ENCODE results near the gene ANTXR1. TPM values are rescaled to one million over a fixed set of nuclear protein-coding genes. Genes with fewer than 3 reads are reported as not detected.

ANTXR1 gene
- total RNA-seq, 2 donors from 2014 or later = 48.3 to 54.5 TPM

- Histone ChIP-seq H3K4me3 (ENCODE audit: low read length) (no peak overlapping the region), H3K27ac (ENCODE audit: low read depth, low read length) (no peak overlapping the region), H3K9me3 (ENCODE audit: control insufficient read depth, low read length) (peaks cover 8% of the 10 kb centered on the region), H3K9ac (ENCODE audit: extremely low read depth, low read length, poor library complexity, severe bottlenecking) (no peak overlapping the region), H3K4me1 (ENCODE audit: control insufficient read depth, insufficient read depth, low read length) (peaks cover under 1% of the 10 kb centered on the region), H3K27me3 (ENCODE audit: control insufficient read depth, insufficient read depth, low read length, poor library complexity, severe bottlenecking) (peaks cover 6% of the 10 kb centered on the region), H3K36me3 (ENCODE audit: control insufficient read depth, insufficient read depth, low read length) (no peaks in the 10 kb centered on the region)
- no peak overlapping the region for H3K27ac Mint-ChIP-seq
- no peak overlapping the region for H3K4me3 Mint-ChIP-seq
- WGBS, 2 experiments (ENCODE audit: insufficient coverage in 1 of 2, insufficient read length in 1 of 2) = 88 to 94% methylated on average over 3 to 4 of the region's 4 CpGs
- H3K36me3 Mint-ChIP-seq (ENCODE audit: low read depth) = peaks cover 23% of the 10 kb centered on the region
- no peak for TF ChIP-seq CTCF (conservative IDR thresholded peaks at IDR 0.05)
- peaks cover 9% of the 10 kb centered on the region for H3K4me1 Mint-ChIP-seq
- peaks cover 8% of the 10 kb centered on the region for H3K9me3 Mint-ChIP-seq
- DNase-seq = no peak
- H3K27me3 Mint-ChIP-seq (ENCODE audit: insufficient read depth) = peaks cover 3% of the 10 kb centered on the region
Measured at GRCh38 chr2:69212238-69213028, 199.5 kb downstream of the ANTXR1 start.

- Mint-ChIP-seq H3K4me1 (peaks cover 9% of the 10 kb centered on the region), H3K27ac (no peak overlapping the region), H3K4me3 (no peak overlapping the region), H3K36me3 (ENCODE audit: low read depth) (peaks cover 19% of the 10 kb centered on the region), H3K9me3 (peaks cover 2% of the 10 kb centered on the region), H3K27me3 (ENCODE audit: insufficient read depth) (peaks cover 3% of the 10 kb centered on the region)
- H3K27me3 ChIP-seq (ENCODE audit: control insufficient read depth, insufficient read depth, low read length, poor library complexity, severe bottlenecking) = peaks cover 6% of the 10 kb centered on the region
- H3K27ac ChIP-seq (ENCODE audit: low read depth, low read length) = no peak overlapping the region
- DNase-seq = no peak
- no peak overlapping the region for H3K4me3 ChIP-seq (ENCODE audit: low read length)
- H3K9ac ChIP-seq (ENCODE audit: extremely low read depth, low read length, poor library complexity, severe bottlenecking) = no peak overlapping the region
- TF ChIP-seq CTCF (conservative IDR thresholded peaks at IDR 0.05) = no peak
- H3K4me1 ChIP-seq (ENCODE audit: control insufficient read depth, insufficient read depth, low read length) = peaks cover 5% of the 10 kb centered on the region
- H3K36me3 ChIP-seq (ENCODE audit: control insufficient read depth, insufficient read depth, low read length) = no peaks in the 10 kb centered on the region
- H3K9me3 ChIP-seq (ENCODE audit: control insufficient read depth, low read length) = peaks cover under 1% of the 10 kb centered on the region
- 90 to 97% methylated on average over 4 of the region's 4 CpGs for WGBS, 2 experiments (ENCODE audit: insufficient coverage in 1 of 2, insufficient read length in 1 of 2)
Measured at GRCh38 chr2:69213201-69213600, 200.2 kb downstream of the ANTXR1 start.

- Mint-ChIP-seq H3K9me3 (peaks cover 2% of the 10 kb centered on the region), H3K27ac (no peak overlapping the region), H3K4me1 (peaks cover 9% of the 10 kb centered on the region), H3K4me3 (no peak overlapping the region), H3K36me3 (ENCODE audit: low read depth) (peaks cover 19% of the 10 kb centered on the region), H3K27me3 (ENCODE audit: insufficient read depth) (peaks cover 3% of the 10 kb centered on the region)
- Histone ChIP-seq H3K36me3 (ENCODE audit: control insufficient read depth, insufficient read depth, low read length) (no peaks in the 10 kb centered on the region), H3K27me3 (ENCODE audit: control insufficient read depth, insufficient read depth, low read length, poor library complexity, severe bottlenecking) (peaks cover 6% of the 10 kb centered on the region), H3K9ac (ENCODE audit: extremely low read depth, low read length, poor library complexity, severe bottlenecking) (no peak overlapping the region), H3K4me3 (ENCODE audit: low read length) (no peak overlapping the region), H3K9me3 (ENCODE audit: control insufficient read depth, low read length) (no peaks in the 10 kb centered on the region), H3K4me1 (ENCODE audit: control insufficient read depth, insufficient read depth, low read length) (peaks cover 5% of the 10 kb centered on the region), H3K27ac (ENCODE audit: low read depth, low read length) (no peak overlapping the region)
- no peak for TF ChIP-seq CTCF (conservative IDR thresholded peaks at IDR 0.05)
- no peak for DNase-seq
- 87 to 90% methylated on average over 4 of the region's 4 CpGs for WGBS, 2 experiments (ENCODE audit: insufficient coverage in 1 of 2, insufficient read length in 1 of 2)
Measured at GRCh38 chr2:69213782-69214181, 200.8 kb downstream of the ANTXR1 start.
